Measurements from ENCODE around the gene LRRC8E. TPM values are rescaled to one million over a fixed set of nuclear protein-coding genes. Genes with fewer than 3 reads are reported as not detected.
A peak's percentile ranks its signal among the peaks of the same experiment; 100 is the strongest.

Gene LRRC8E
- total RNA-seq, 4 donors from 2014 or later = 0.15 to 2.1 TPM; not detected in 2

DNA sequence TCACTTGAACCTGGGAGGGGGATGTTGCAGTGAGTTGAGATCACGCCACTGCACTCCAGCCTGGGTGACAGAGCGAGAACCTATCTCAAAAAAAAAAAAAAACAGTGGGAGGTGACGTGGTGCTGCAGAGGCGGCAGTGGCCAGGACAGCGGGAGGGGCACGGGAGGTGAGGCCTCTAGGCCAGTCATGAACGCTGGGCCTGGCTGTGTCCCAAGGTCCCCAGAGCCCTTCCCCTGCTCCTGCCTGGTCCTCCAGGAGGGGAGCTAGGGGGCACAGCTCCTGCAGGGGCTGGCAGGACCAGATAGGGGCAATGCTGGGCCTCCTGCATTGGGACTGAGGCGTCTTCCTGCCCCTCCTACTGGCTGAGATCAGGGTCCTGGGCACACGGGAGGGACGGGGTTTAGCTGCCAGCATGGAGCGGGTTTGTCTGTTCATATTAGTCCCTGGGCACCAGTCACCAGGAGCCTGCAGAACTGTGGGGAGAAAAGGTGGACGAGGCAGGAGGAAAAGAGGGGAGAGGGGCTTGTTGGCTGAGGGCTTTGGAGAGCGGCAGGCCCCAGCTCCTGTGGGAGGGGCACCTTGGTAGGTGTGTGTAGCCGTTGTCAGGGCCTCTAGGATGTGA is 19.9 kb downstream of the LRRC8E start:
- Histone ChIP-seq H3K9me3 (no peaks in the 10 kb centered on the region), H3K36me3 (no peaks in the 10 kb centered on the region), H3K27ac (no peak overlapping the region), H3K4me1 (peaks cover 10% of the 10 kb centered on the region in 2 donors), H3K27me3 (no peaks in the 10 kb centered on the region), H3K4me3 (no peak overlapping the region)
- TF ChIP-seq, protein P1, sequence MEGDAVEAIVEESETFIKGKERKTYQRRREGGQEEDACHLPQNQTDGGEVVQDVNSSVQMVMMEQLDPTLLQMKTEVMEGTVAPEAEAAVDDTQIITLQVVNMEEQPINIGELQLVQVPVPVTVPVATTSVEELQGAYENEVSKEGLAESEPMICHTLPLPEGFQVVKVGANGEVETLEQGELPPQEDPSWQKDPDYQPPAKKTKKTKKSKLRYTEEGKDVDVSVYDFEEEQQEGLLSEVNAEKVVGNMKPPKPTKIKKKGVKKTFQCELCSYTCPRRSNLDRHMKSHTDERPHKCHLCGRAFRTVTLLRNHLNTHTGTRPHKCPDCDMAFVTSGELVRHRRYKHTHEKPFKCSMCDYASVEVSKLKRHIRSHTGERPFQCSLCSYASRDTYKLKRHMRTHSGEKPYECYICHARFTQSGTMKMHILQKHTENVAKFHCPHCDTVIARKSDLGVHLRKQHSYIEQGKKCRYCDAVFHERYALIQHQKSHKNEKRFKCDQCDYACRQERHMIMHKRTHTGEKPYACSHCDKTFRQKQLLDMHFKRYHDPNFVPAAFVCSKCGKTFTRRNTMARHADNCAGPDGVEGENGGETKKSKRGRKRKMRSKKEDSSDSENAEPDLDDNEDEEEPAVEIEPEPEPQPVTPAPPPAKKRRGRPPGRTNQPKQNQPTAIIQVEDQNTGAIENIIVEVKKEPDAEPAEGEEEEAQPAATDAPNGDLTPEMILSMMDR (IDR thresholded peaks at IDR 0.05) = no peak
- intact Hi-C loops (cut with DNase I; ENCODE audit: low total_unique reads) = no loop called here
- DNase-seq = no peak

DNA sequence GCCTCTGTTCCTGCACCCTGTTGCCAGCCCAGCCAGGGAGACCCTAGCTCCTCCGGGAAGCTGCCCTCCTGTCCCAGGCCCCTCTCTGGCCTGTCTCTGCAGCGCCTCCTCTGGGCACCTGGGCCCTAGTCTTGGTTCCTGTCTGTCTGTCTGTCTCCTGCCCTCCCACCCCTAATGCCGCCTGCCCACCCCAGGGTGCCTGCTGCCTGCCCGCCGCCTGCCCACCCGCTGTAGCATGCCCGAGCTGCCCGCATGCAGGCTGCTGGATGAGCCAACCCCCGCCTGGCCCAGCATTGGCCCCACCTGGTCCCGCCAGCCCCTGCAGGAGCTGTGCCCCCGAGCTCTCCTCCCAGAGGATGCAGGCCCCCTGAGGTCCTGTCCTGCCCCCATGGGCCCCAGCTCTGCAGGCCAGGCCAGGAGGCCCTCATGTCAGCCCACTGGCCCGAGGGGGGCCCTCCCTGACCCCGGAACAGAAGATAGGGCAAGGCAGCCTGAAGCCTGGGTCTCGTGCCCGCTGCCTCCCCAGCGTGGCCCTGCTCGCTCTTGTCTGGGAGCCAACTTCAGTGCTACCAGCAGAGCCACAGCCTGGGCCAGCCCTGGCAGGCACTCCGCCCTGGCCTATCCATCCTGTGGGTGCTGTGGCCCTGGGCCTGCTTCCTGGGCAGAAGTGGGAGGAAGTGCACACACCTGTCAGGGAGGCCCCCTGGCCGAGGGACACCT is 20.6 kb downstream of the LRRC8E start:
- intact Hi-C loops (cut with DNase I; ENCODE audit: low total_unique reads) = no loop called here
- TF ChIP-seq, protein P1 (IDR thresholded peaks at IDR 0.05) = no peak
- no peak for TF ChIP-seq POLR2A (IDR thresholded peaks at IDR 0.05)
- Histone ChIP-seq H3K27me3 (no peaks in the 10 kb centered on the region), H3K4me1 (peaks cover 10% of the 10 kb centered on the region in 2 donors), H3K4me3 (no peak overlapping the region), H3K27ac (no peak overlapping the region), H3K9me3 (no peaks in the 10 kb centered on the region), H3K36me3 (no peaks in the 10 kb centered on the region)
- DNase-seq = peak in 1 of 2 donors; percentile 12

DNA sequence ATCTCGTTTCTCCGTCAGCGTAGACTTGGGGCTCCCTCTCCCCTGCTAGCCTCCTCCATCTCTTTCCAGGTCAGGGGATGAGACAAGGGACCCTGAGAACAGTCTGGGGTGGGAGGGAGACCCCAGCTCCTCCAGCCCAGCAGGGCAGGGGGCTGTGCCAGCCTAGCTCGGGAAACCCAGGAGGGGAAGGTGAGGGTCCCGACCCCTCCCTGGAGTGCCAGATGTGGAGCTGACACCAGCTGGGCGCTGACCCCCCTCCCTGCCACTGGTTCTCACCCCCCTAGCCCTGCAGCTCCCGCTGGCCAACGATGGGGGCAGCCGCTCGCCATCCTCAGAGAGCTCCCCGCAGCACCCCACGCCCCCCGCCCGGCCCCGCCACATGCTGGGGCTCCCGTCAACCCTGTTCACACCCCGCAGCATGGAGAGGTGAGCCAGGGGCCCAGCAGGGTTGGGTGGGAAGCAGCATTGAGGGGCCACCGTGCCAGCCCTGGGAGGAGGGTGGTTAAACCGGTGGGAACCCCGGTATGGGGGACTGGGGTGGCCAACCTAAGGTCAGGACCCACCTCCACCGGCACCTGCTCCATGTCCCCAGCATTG is 21.3 kb downstream of the LRRC8E start:
- no peaks in the 10 kb centered on the region for H3K9me3 ChIP-seq
- H3K36me3 ChIP-seq = no peaks in the 10 kb centered on the region
- H3K27ac ChIP-seq = no peak overlapping the region
- peak in 1 of 2 donors; percentile 9 for DNase-seq
- TF ChIP-seq, protein P1 (IDR thresholded peaks at IDR 0.05) = no peak
- no peak for TF ChIP-seq POLR2A (IDR thresholded peaks at IDR 0.05)
- peaks cover 9 to 10% of the 10 kb centered on the region in 2 donors for H3K4me1 ChIP-seq
- no peak overlapping the region for H3K4me3 ChIP-seq
- no peaks in the 10 kb centered on the region for H3K27me3 ChIP-seq
- intact Hi-C loops (cut with DNase I; ENCODE audit: low total_unique reads) = no loop called here

DNA sequence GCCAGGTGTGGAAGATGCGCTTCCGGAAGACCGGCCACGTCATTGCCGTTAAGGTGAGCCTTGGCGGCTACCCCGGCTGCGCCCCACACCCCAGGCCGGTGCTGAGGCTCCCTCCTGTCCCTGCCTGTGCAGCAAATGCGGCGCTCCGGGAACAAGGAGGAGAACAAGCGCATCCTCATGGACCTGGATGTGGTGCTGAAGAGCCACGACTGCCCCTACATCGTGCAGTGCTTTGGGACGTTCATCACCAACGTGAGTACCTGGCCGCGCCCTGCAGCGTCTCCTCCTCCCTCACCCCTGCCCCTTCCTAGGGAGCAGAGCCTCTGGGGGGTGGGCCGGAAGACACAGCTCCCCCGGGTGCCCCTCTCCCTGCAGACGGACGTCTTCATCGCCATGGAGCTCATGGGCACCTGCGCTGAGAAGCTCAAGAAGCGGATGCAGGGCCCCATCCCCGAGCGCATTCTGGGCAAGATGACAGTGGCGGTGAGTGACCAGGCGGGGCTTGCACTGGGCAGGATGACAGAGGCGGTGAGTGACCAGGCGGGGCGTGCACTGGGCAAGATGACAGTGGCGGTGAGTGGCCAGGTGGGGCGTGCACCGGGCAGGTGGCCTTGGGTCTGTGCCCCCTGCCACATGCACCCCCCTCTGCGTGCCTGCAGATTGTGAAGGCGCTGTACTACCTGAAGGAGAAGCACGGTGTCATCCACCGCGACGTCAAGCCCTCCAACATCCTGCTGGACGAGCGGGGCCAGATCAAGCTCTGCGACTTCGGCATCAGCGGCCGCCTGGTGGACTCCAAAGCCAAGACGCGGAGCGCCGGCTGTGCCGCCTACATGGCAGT is 22.2 kb downstream of the LRRC8E start:
- Histone ChIP-seq H3K27ac (no peak overlapping the region), H3K27me3 (peaks cover 0 to under 1% of the 10 kb centered on the region in 2 donors), H3K9me3 (no peaks in the 10 kb centered on the region), H3K4me1 (peaks cover under 1% of the 10 kb centered on the region in 2 donors), H3K36me3 (no peaks in the 10 kb centered on the region), H3K4me3 (no peak overlapping the region)
- intact Hi-C loops (cut with DNase I; ENCODE audit: low total_unique reads) = no loop called here
- peak in 1 of 2 donors; percentile 17 for DNase-seq
- no peak for TF ChIP-seq POLR2A (IDR thresholded peaks at IDR 0.05)
- TF ChIP-seq, protein P1 (IDR thresholded peaks at IDR 0.05) = no peak

Measured in uterus (tissue), 4 donors.